Activated naive CD8-positive, alpha-beta T cell (primary cell): Measurements from ENCODE around the gene KDM4D.
"Not testable (repeated sequence)": the region's sequence is repeated elsewhere in the genome, so short reads cannot be mapped to it uniquely, and the experiment has no call there.

Experiments used
- H3K27ac Mint-ChIP-seq: one replicate; pipeline ENCODE4 v1.8.0; 2021; ENCODE audit warnings: mixed read lengths
- H3K27me3 Mint-ChIP-seq: one replicate; pipeline ENCODE4 v1.8.0; 2021; ENCODE audit warnings: mixed read lengths
- H3K36me3 Mint-ChIP-seq: one replicate; pipeline ENCODE4 v1.8.0; 2021; ENCODE audit warnings: mixed read lengths
- H3K4me1 Mint-ChIP-seq: one replicate; pipeline ENCODE4 v1.8.0; 2021; ENCODE audit warnings: low read depth, mixed read lengths
- H3K4me3 Mint-ChIP-seq: one replicate; pipeline ENCODE4 v1.8.0; 2021; ENCODE audit warnings: mild to moderate bottlenecking, mixed read lengths
- H3K9me3 Mint-ChIP-seq: one replicate; pipeline ENCODE4 v1.8.0; 2021; ENCODE audit warnings: low read depth, mixed read lengths

The KDM4D gene

GRCh38 chr11:94975599-94975998, 2.1 kb downstream of the KDM4D start:
- H3K4me1 Mint-ChIP-seq = peaks cover 12% of the 10 kb centered on the region
- H3K27me3 Mint-ChIP-seq = no peaks in the 10 kb centered on the region
- no peaks in the 10 kb centered on the region for H3K9me3 Mint-ChIP-seq
- peaks cover 5% of the 10 kb centered on the region for H3K36me3 Mint-ChIP-seq
- no peak overlapping the region for H3K27ac Mint-ChIP-seq
- no peak overlapping the region for H3K4me3 Mint-ChIP-seq

- no peak overlapping the region for H3K27ac Mint-ChIP-seq
- H3K27me3 Mint-ChIP-seq = peaks cover 20% of the 10 kb centered on the region
- peaks cover 2% of the 10 kb centered on the region for H3K36me3 Mint-ChIP-seq
- H3K9me3 Mint-ChIP-seq = no peaks in the 10 kb centered on the region
- H3K4me3 Mint-ChIP-seq = no peak overlapping the region
- no peaks in the 10 kb centered on the region for H3K4me1 Mint-ChIP-seq
These were observed 13.9 kb downstream of the KDM4D start for GRCh38 chr11:94987378-94987777.

- Mint-ChIP-seq H3K9me3 (no peaks in the 10 kb centered on the region), H3K36me3 (peaks cover 2% of the 10 kb centered on the region), H3K27me3 (peaks cover 20% of the 10 kb centered on the region), H3K4me3 (no peak overlapping the region), H3K27ac (no peak overlapping the region), H3K4me1 (no peaks in the 10 kb centered on the region)
These were observed 15.2 kb downstream of the KDM4D start for GRCh38 chr11:94988748-94989147.

- Mint-ChIP-seq H3K4me1 (no peaks in the 10 kb centered on the region), H3K4me3 (no peak overlapping the region), H3K9me3 (no peaks in the 10 kb centered on the region), H3K36me3 (no peaks in the 10 kb centered on the region), H3K27ac (no peak overlapping the region), H3K27me3 (peaks cover 10% of the 10 kb centered on the region)
These were observed 20.0 kb downstream of the KDM4D start for GRCh38 chr11:94993400-94993943.

GRCh38 chr11:94997437-94997836, 23.9 kb downstream of the KDM4D start:
- no peaks in the 10 kb centered on the region for H3K27me3 Mint-ChIP-seq
- H3K27ac Mint-ChIP-seq = no peak overlapping the region
- H3K36me3 Mint-ChIP-seq = no peaks in the 10 kb centered on the region
- H3K9me3 Mint-ChIP-seq = no peaks in the 10 kb centered on the region
- no peaks in the 10 kb centered on the region for H3K4me1 Mint-ChIP-seq
- no peak overlapping the region for H3K4me3 Mint-ChIP-seq

- no peaks in the 10 kb centered on the region for H3K9me3 Mint-ChIP-seq
- H3K36me3 Mint-ChIP-seq = no peaks in the 10 kb centered on the region
- no peaks in the 10 kb centered on the region for H3K4me1 Mint-ChIP-seq
- H3K4me3 Mint-ChIP-seq = no peak overlapping the region
- H3K27me3 Mint-ChIP-seq = no peaks in the 10 kb centered on the region
- no peak overlapping the region for H3K27ac Mint-ChIP-seq
These were observed 24.8 kb downstream of the KDM4D start for GRCh38 chr11:94998285-94998684.

GRCh38 chr11:95003716-95004115, 30.2 kb downstream of the KDM4D start:
- Mint-ChIP-seq H3K27me3 (peaks cover 2% of the 10 kb centered on the region), H3K4me3 (no peak overlapping the region), H3K36me3 (no peaks in the 10 kb centered on the region), H3K27ac (no peak overlapping the region), H3K9me3 (peaks cover 3% of the 10 kb centered on the region), H3K4me1 (no peaks in the 10 kb centered on the region)

GRCh38 chr11:95005642-95006041, 32.1 kb downstream of the KDM4D start:
- Mint-ChIP-seq H3K4me1 (no peaks in the 10 kb centered on the region), H3K27ac (no peak overlapping the region), H3K36me3 (no peaks in the 10 kb centered on the region), H3K9me3 (peaks cover 3% of the 10 kb centered on the region), H3K4me3 (no peak overlapping the region), H3K27me3 (peaks cover 3% of the 10 kb centered on the region)

GRCh38 chr11:95011376-95011775, 37.9 kb downstream of the KDM4D start:
- peaks cover 10% of the 10 kb centered on the region for H3K27me3 Mint-ChIP-seq
- peaks cover 3% of the 10 kb centered on the region for H3K9me3 Mint-ChIP-seq
- no peaks in the 10 kb centered on the region for H3K4me1 Mint-ChIP-seq
- no peak overlapping the region for H3K4me3 Mint-ChIP-seq
- no peaks in the 10 kb centered on the region for H3K36me3 Mint-ChIP-seq
- H3K27ac Mint-ChIP-seq = no peak overlapping the region

GRCh38 chr11:95014184-95014821, 40.8 kb downstream of the KDM4D start:
- Mint-ChIP-seq H3K27ac (no peak overlapping the region), H3K9me3 (no peaks in the 10 kb centered on the region), H3K36me3 (no peaks in the 10 kb centered on the region), H3K27me3 (peaks cover 9% of the 10 kb centered on the region), H3K4me1 (no peaks in the 10 kb centered on the region), H3K4me3 (no peak overlapping the region)

- no peak overlapping the region for H3K4me3 Mint-ChIP-seq
These were observed 42.6 kb downstream of the KDM4D start for GRCh38 chr11:95016139-95016538.

GRCh38 chr11:95021468-95021867, 48.0 kb downstream of the KDM4D start:
- not testable (repeated sequence) for H3K27ac Mint-ChIP-seq, H3K36me3 Mint-ChIP-seq, H3K9me3 Mint-ChIP-seq, H3K4me1 Mint-ChIP-seq, H3K27me3 Mint-ChIP-seq, H3K4me3 Mint-ChIP-seq

More at GRCh38 chr11:95016139-95016538, 42.6 kb downstream of the KDM4D start:
- Mint-ChIP-seq H3K9me3 (no peaks in the 10 kb centered on the region), H3K27me3 (peaks cover 9% of the 10 kb centered on the region), H3K27ac (no peak overlapping the region), H3K4me1 (no peaks in the 10 kb centered on the region), H3K36me3 (no peaks in the 10 kb centered on the region)

- H3K27ac Mint-ChIP-seq = no peak within 1 kb of the TSS
- H3K27me3 Mint-ChIP-seq = no peaks in the 10 kb centered on the region
- H3K9me3 Mint-ChIP-seq = no peaks in the 10 kb centered on the region
- H3K36me3 Mint-ChIP-seq = no peaks in the 10 kb centered on the region
- no peaks in the 10 kb centered on the region for H3K4me1 Mint-ChIP-seq
- H3K4me3 Mint-ChIP-seq = no peak within 1 kb of the TSS
These were observed 51.4 kb downstream of the KDM4D start, which contains the start of gene KDM4E for GRCh38 chr11:95024958-95025357. TSS of gene KDM4E (plus strand) at chr11:95025258. CDS start at chr11:95025558, 300 bp downstream.

GRCh38 chr11:95025594-95025993, 52.1 kb downstream of the KDM4D start:
- H3K36me3 Mint-ChIP-seq = not testable (repeated sequence)

GRCh38 chr11:95028357-95028756, 54.8 kb downstream of the KDM4D start:
- no peaks in the 10 kb centered on the region for H3K4me1 Mint-ChIP-seq
- no peak overlapping the region for H3K4me3 Mint-ChIP-seq
- H3K36me3 Mint-ChIP-seq = no peaks in the 10 kb centered on the region
- peaks cover 2% of the 10 kb centered on the region for H3K27me3 Mint-ChIP-seq
- no peak overlapping the region for H3K27ac Mint-ChIP-seq
- no peaks in the 10 kb centered on the region for H3K9me3 Mint-ChIP-seq

More at GRCh38 chr11:95025594-95025993, 52.1 kb downstream of the KDM4D start:
- not testable (repeated sequence) for H3K9me3 Mint-ChIP-seq, H3K4me1 Mint-ChIP-seq, H3K27ac Mint-ChIP-seq, H3K27me3 Mint-ChIP-seq, H3K4me3 Mint-ChIP-seq

GRCh38 chr11:95033051-95033450, 59.5 kb downstream of the KDM4D start:
- no peak overlapping the region for H3K4me3 Mint-ChIP-seq
- peaks cover 12% of the 10 kb centered on the region for H3K27me3 Mint-ChIP-seq
- H3K27ac Mint-ChIP-seq = no peak overlapping the region
- H3K4me1 Mint-ChIP-seq = no peaks in the 10 kb centered on the region
- no peaks in the 10 kb centered on the region for H3K9me3 Mint-ChIP-seq
- H3K36me3 Mint-ChIP-seq = peaks cover under 1% of the 10 kb centered on the region
